Panc1 (cell line): ENCODE results near the gene SEPTIN11. TPM values are rescaled to one million over a fixed set of nuclear protein-coding genes. Genes with fewer than 3 reads are reported as not detected.

Source experiments
- ATAC-seq: fragments of 200-7000 bp; cut with Tn5 transposase; 2 replicates; pipeline ENCODE4 v1.9.1; 2020; ENCODE audit warnings: mild to moderate bottlenecking, moderate library complexity
- BruUV-seq: library from RNA; stranded (reverse); fragments of 400-500 nt; replicated peaks from 2 replicates; lab custom pipeline; 2021; lab: Mats Ljungman, UMichigan
- CTCF ChIA-PET: fragments of 300-600 bp; sonication (Branson Sonifier 250); formaldehyde crosslinking; loops from one replicate; lab custom pipeline; 2022; ENCODE audit warnings: antibody characterized with exemption; lab: Charles Lee
- POLR2A ChIA-PET: fragments of 300-600 bp; sonication (Branson Sonifier 250); formaldehyde crosslinking; loops from one replicate; lab custom pipeline; 2022; ENCODE audit warnings: antibody characterized with exemption; lab: Charles Lee
- DNase-seq: peaks from one replicate; pipeline ENCODE4 v3.0.0-alpha.2; 2010; ENCODE audit warnings: low read depth, low spot score
- H3K27ac ChIP-seq: 2 replicates; pipeline ENCODE4 v1.5.1; 2011; ENCODE audit warnings: mild to moderate bottlenecking, low read length, inconsistent platforms
- H3K27me3 ChIP-seq: fragments of 200-500 bp; sonication (Bioruptor generic); 2 replicates; pipeline ENCODE4 v1.6.0; 2014; ENCODE audit warnings: low read length, inconsistent platforms; ENCODE audit not compliant: control insufficient read depth, insufficient read depth
- H3K36me3 ChIP-seq: fragments of 200-500 bp; sonication (Bioruptor generic); 2 replicates; pipeline ENCODE4 v1.5.1; 2014; ENCODE audit warnings: inconsistent platforms, mild to moderate bottlenecking, low read length, moderate library complexity; ENCODE audit not compliant: control insufficient read depth, insufficient read depth
- H3K4me1 ChIP-seq: 2 replicates; pipeline ENCODE4 v1.5.1; 2011; ENCODE audit warnings: inconsistent platforms, mild to moderate bottlenecking, low read length, moderate library complexity; ENCODE audit not compliant: control insufficient read depth, insufficient read depth
- H3K4me3 ChIP-seq, 2 experiments: 2 replicates each; pipeline ENCODE4 v1.5.1; 2011 to 2012; ENCODE audit warnings: low read depth in 2 of 2, low read length in 2 of 2, mild to moderate bottlenecking in 2 of 2, inconsistent platforms in 1 of 2, moderate library complexity in 1 of 2
- H3K9me3 ChIP-seq: fragments of 200-500 bp; sonication (Bioruptor generic); 2 replicates; pipeline ENCODE4 v1.5.1; 2014; ENCODE audit warnings: low read depth, mild to moderate bottlenecking, inconsistent platforms, low read length, moderate library complexity; ENCODE audit not compliant: control insufficient read depth, insufficient read depth
- POLR2AphosphoS5 ChIP-seq: IDR thresholded peaks from 2 replicates; pipeline ENCODE4 v1.6.1; 2012; ENCODE audit warnings: mild to moderate bottlenecking, low read depth, low read length, moderate library complexity
- TCF7L2 ChIP-seq: IDR thresholded peaks from 2 replicates; pipeline ENCODE4 v1.6.1; 2011; ENCODE audit warnings: mild to moderate bottlenecking, low read depth, low read length, inconsistent platforms
- in situ Hi-C: cut with HindIII; loops from 2 replicates; pipeline ENCODE4 v1.10.0; 2016; ENCODE audit warnings: low sequenced_read_pairs, low pct_unique_long_range_greater_than_20kb
- intact Hi-C: fragments of 100-400 bp; cut with micrococcal nuclease; formaldehyde crosslinking; loops from one replicate; pipeline ENCODE4 v1.10.0; 2022; ENCODE audit not compliant: unreplicated experiment
- total RNA-seq: library from RNA; stranded (reverse); gene quantifications from one replicate; pipeline ENCODE4 v1.2.1, GENCODE V29; 2021; ENCODE audit not compliant: unreplicated experiment
- TF ChIP-seq, protein P1 (sequence below): fragments of 450-650 bp; IDR thresholded peaks from 2 replicates; pipeline ENCODE4 v1.5.1; 2017; ENCODE audit warnings: mild to moderate bottlenecking
- TF ChIP-seq, protein P2 (sequence below), 2 experiments: IDR thresholded peaks; 2 replicates each; pipeline ENCODE4 v1.6.1; 2011 to 2012; ENCODE audit warnings: low read depth in 2 of 2, control low read depth in 1 of 2, low read length in 1 of 2, mild to moderate bottlenecking in 1 of 2, moderate library complexity in 1 of 2; ENCODE audit not compliant: insufficient read depth in 1 of 2

Gene SEPTIN11
- total RNA-seq, 1 experiment from 2014 or later, result 103 TPM

DNA sequence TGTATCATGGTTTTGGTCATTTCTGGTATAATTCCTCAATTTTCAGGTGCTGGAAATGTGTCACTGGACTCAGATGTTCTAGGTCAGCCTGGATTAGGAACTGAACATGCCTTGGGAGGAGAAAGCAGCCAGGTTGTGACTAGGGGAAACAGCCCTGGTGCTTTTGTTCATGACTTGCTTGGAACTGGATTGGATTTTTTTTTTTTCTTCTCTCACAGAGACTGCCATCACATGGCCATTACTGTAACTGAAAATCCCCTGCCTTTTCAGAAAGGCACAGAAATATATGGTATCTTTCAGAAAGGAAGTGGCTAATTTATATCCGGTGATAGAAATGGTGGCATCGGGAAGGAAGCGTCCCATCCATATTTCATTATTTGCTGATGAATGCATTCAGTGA is 34.6 kb downstream of the SEPTIN11 start:
- Histone ChIP-seq H3K36me3 (no peaks in the 10 kb centered on the region), H3K9me3 (no peaks in the 10 kb centered on the region), H3K27me3 (no peaks in the 10 kb centered on the region), H3K4me3 (no peak overlapping the region), H3K4me1 (peaks cover 6% of the 10 kb centered on the region), H3K27ac (no peak overlapping the region)
- no TSS peak for BruUV-seq
- POLR2A ChIA-PET, result no interaction called here
- in situ Hi-C loops, result no loop called here
- CTCF ChIA-PET, result no interaction called here
- ATAC-seq (no peak), DNase-seq (no peak)
- TF ChIP-seq POLR2AphosphoS5, result no peak
- TF ChIP-seq, protein P1, sequence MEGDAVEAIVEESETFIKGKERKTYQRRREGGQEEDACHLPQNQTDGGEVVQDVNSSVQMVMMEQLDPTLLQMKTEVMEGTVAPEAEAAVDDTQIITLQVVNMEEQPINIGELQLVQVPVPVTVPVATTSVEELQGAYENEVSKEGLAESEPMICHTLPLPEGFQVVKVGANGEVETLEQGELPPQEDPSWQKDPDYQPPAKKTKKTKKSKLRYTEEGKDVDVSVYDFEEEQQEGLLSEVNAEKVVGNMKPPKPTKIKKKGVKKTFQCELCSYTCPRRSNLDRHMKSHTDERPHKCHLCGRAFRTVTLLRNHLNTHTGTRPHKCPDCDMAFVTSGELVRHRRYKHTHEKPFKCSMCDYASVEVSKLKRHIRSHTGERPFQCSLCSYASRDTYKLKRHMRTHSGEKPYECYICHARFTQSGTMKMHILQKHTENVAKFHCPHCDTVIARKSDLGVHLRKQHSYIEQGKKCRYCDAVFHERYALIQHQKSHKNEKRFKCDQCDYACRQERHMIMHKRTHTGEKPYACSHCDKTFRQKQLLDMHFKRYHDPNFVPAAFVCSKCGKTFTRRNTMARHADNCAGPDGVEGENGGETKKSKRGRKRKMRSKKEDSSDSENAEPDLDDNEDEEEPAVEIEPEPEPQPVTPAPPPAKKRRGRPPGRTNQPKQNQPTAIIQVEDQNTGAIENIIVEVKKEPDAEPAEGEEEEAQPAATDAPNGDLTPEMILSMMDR, result peak; percentile 35; the same call in 1 of the 2 replicates
- TF ChIP-seq TCF7L2, result no peak
- TF ChIP-seq, protein P2, sequence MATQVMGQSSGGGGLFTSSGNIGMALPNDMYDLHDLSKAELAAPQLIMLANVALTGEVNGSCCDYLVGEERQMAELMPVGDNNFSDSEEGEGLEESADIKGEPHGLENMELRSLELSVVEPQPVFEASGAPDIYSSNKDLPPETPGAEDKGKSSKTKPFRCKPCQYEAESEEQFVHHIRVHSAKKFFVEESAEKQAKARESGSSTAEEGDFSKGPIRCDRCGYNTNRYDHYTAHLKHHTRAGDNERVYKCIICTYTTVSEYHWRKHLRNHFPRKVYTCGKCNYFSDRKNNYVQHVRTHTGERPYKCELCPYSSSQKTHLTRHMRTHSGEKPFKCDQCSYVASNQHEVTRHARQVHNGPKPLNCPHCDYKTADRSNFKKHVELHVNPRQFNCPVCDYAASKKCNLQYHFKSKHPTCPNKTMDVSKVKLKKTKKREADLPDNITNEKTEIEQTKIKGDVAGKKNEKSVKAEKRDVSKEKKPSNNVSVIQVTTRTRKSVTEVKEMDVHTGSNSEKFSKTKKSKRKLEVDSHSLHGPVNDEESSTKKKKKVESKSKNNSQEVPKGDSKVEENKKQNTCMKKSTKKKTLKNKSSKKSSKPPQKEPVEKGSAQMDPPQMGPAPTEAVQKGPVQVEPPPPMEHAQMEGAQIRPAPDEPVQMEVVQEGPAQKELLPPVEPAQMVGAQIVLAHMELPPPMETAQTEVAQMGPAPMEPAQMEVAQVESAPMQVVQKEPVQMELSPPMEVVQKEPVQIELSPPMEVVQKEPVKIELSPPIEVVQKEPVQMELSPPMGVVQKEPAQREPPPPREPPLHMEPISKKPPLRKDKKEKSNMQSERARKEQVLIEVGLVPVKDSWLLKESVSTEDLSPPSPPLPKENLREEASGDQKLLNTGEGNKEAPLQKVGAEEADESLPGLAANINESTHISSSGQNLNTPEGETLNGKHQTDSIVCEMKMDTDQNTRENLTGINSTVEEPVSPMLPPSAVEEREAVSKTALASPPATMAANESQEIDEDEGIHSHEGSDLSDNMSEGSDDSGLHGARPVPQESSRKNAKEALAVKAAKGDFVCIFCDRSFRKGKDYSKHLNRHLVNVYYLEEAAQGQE (IDR thresholded peaks at IDR 0.05; ENCODE audit: insufficient read depth in 1 of 2, low read depth in 2 of 2, low read length in 1 of 2), result no peak
- intact Hi-C loops, result no loop called here

DNA sequence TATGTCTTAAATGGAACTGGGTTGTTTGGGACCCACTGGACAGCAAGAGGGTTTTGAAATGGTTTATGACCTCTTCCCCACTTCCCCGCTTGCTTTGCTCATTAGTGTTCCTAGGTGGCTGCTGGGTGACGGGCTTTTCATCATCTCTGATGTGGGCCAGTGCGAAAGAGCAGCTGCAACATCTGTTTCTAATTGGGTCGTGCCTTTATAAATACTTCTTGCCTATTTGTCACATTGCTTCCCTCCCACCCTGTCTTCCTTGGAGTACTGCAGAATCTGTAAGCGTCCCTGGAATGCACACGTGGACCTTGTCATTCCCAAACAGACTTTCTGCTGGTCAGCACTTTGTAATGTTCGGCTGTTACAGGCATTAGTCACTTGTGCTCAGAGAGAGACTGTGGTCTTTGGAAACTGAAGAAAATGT is 35.2 kb downstream of the SEPTIN11 start:
- POLR2A ChIA-PET, result no interaction called here
- H3K9me3 ChIP-seq, result no peaks in the 10 kb centered on the region
- CTCF ChIA-PET, result no interaction called here
- H3K27me3 ChIP-seq, result no peaks in the 10 kb centered on the region
- TF ChIP-seq, protein P1, result no peak
- TF ChIP-seq POLR2AphosphoS5 (no peak), TCF7L2 (no peak)
- TF ChIP-seq, protein P2 (IDR thresholded peaks at IDR 0.05; ENCODE audit: insufficient read depth in 1 of 2, low read depth in 2 of 2, low read length in 1 of 2), result no peak
- no TSS peak for BruUV-seq
- H3K4me3 ChIP-seq, result no peak overlapping the region
- peaks cover 6% of the 10 kb centered on the region for H3K4me1 ChIP-seq
- ATAC-seq, result no peak; the same call in 1 of the 2 replicates
- intact Hi-C loops (no loop called here), in situ Hi-C loops (no loop called here)
- no peaks in the 10 kb centered on the region for H3K36me3 ChIP-seq
- DNase-seq, result peak; percentile 24
- no peak overlapping the region for H3K27ac ChIP-seq
